Large intestine (tissue), 1 donor: ENCODE measurements around the gene CTAGE4. TPM values are rescaled to one million over a fixed set of nuclear protein-coding genes. Genes with fewer than 3 reads are reported as not detected.

Source experiments
- polyA plus RNA-seq: library from polyadenylated mRNA; unstranded; fragments of 120-200 nt; gene quantifications from one replicate; pipeline ENCODE4 v1.2.1, GENCODE V29; 2013

Gene CTAGE4
- polyA plus RNA-seq, 1 donor, result 18.7 TPM

Other genes with a start within 250 kb of the CTAGE4 start
- gene OR2F2, start 248.2 kb upstream of the CTAGE4 start, polyA plus RNA-seq, result not detected
- 0.13 TPM for gene OR2F1, start 228.6 kb upstream of the CTAGE4 start, polyA plus RNA-seq
- gene OR6B1, start 183.1 kb upstream of the CTAGE4 start, polyA plus RNA-seq, result not detected
- gene OR2A5, start 134.5 kb upstream of the CTAGE4 start, polyA plus RNA-seq, result under 0.01 TPM
- gene OR2A25, start 113.7 kb upstream of the CTAGE4 start, polyA plus RNA-seq, result not detected
- 0.04 TPM for gene OR2A12, start 97.2 kb upstream of the CTAGE4 start, polyA plus RNA-seq
- not detected for gene OR2A2, start 73.9 kb upstream of the CTAGE4 start, polyA plus RNA-seq
- gene OR2A14, start 60.3 kb upstream of the CTAGE4 start, polyA plus RNA-seq, result 0.07 TPM
- gene ARHGEF35, start 12.4 kb downstream of the CTAGE4 start, polyA plus RNA-seq, result 30.6 TPM
- gene OR2A42, start 56.1 kb downstream of the CTAGE4 start, polyA plus RNA-seq, result 0.34 TPM
- gene OR2A7, start 81.3 kb downstream of the CTAGE4 start, polyA plus RNA-seq, result 16.7 TPM
- 11.2 TPM for gene CTAGE8, start 85.8 kb downstream of the CTAGE4 start, polyA plus RNA-seq
- 0.94 TPM for gene OR2A1, start 129.0 kb downstream of the CTAGE4 start, polyA plus RNA-seq
- gene ARHGEF5, start 171.9 kb downstream of the CTAGE4 start, polyA plus RNA-seq, result 41.1 TPM
- not detected for gene NOBOX, start 220.2 kb downstream of the CTAGE4 start, polyA plus RNA-seq